ENCODE data around the gene APAF1.

The APAF1 gene

GRCh38 chr12:98671459-98671858 lies 26.4 kb downstream of the APAF1 start:
- H3K4me1 ChIP-seq (ENCODE audit: control insufficient read depth, insufficient read depth, low read length, poor library complexity, severe bottlenecking), result no peaks in the 10 kb centered on the region
- peaks cover 71% of the 10 kb centered on the region for H3K36me3 ChIP-seq (ENCODE audit: control insufficient read depth, insufficient read depth, low read length)
- H3K9me3 ChIP-seq (ENCODE audit: control insufficient read depth, low read length), result no peaks in the 10 kb centered on the region
- H3K27ac ChIP-seq (ENCODE audit: low read depth, low read length, severe bottlenecking), result no peak overlapping the region
- no peak overlapping the region for H3K4me3 ChIP-seq (ENCODE audit: extremely low read depth, insufficient read depth, low read length, poor library complexity, severe bottlenecking)
- 100% methylated on average over 2 to 3 of the region's 7 CpGs for WGBS, 2 experiments (ENCODE audit: insufficient coverage in 2 of 2)

DNA sequence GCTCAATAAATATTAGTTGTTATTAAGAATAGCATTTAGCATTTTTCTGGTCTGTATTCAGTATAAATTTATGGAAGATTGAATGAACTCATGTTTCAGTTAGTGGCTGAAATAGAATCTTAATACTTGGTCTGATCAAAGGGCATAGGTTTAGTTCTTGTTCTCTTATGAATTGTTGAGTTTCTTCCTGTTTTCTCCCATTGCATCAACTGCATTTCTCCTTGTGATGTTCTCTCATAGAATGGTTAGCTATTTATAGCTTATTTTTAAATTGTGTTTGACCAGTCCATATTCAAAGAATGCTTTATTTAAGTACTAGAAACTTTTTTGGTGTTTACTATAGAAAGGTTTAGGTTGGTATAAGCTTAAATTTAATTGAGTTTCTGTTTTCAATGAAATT lies 29.8 kb downstream of the APAF1 start:
- Histone ChIP-seq H3K4me3 (ENCODE audit: extremely low read depth, insufficient read depth, low read length, poor library complexity, severe bottlenecking) (no peak overlapping the region), H3K9me3 (ENCODE audit: control insufficient read depth, low read length) (no peaks in the 10 kb centered on the region), H3K27ac (ENCODE audit: low read depth, low read length, severe bottlenecking) (no peak overlapping the region), H3K4me1 (ENCODE audit: control insufficient read depth, insufficient read depth, low read length, poor library complexity, severe bottlenecking) (no peaks in the 10 kb centered on the region), H3K36me3 (ENCODE audit: control insufficient read depth, insufficient read depth, low read length) (peaks cover 68% of the 10 kb centered on the region)

- H3K4me1 ChIP-seq (ENCODE audit: control insufficient read depth, insufficient read depth, low read length, poor library complexity, severe bottlenecking), result no peaks in the 10 kb centered on the region
- no peaks in the 10 kb centered on the region for H3K9me3 ChIP-seq (ENCODE audit: control insufficient read depth, low read length)
- H3K4me3 ChIP-seq (ENCODE audit: extremely low read depth, insufficient read depth, low read length, poor library complexity, severe bottlenecking), result no peak overlapping the region
- no peak overlapping the region for H3K27ac ChIP-seq (ENCODE audit: low read depth, low read length, severe bottlenecking)
- H3K36me3 ChIP-seq (ENCODE audit: control insufficient read depth, insufficient read depth, low read length), result peaks cover 75% of the 10 kb centered on the region
- WGBS, 2 experiments (ENCODE audit: insufficient coverage in 2 of 2), result 90 to 91% methylated on average over 11 to 15 of the region's 15 CpGs
Measured at GRCh38 chr12:98678236-98678945, 33.3 kb downstream of the APAF1 start.

- Histone ChIP-seq H3K4me3 (ENCODE audit: extremely low read depth, insufficient read depth, low read length, poor library complexity, severe bottlenecking) (no peak overlapping the region), H3K9me3 (ENCODE audit: control insufficient read depth, low read length) (no peaks in the 10 kb centered on the region), H3K27ac (ENCODE audit: low read depth, low read length, severe bottlenecking) (no peak overlapping the region), H3K36me3 (ENCODE audit: control insufficient read depth, insufficient read depth, low read length) (peaks cover 73% of the 10 kb centered on the region), H3K4me1 (ENCODE audit: control insufficient read depth, insufficient read depth, low read length, poor library complexity, severe bottlenecking) (no peaks in the 10 kb centered on the region)
- 100% methylated on average over 5 to 6 of the region's 7 CpGs for WGBS, 2 experiments (ENCODE audit: insufficient coverage in 2 of 2)
Measured at GRCh38 chr12:98678946-98679610, 34.0 kb downstream of the APAF1 start.

GRCh38 chr12:98679611-98680005 lies 34.5 kb downstream of the APAF1 start:
- Histone ChIP-seq H3K4me3 (ENCODE audit: extremely low read depth, insufficient read depth, low read length, poor library complexity, severe bottlenecking) (no peak overlapping the region), H3K36me3 (ENCODE audit: control insufficient read depth, insufficient read depth, low read length) (peaks cover 74% of the 10 kb centered on the region), H3K27ac (ENCODE audit: low read depth, low read length, severe bottlenecking) (no peak overlapping the region), H3K4me1 (ENCODE audit: control insufficient read depth, insufficient read depth, low read length, poor library complexity, severe bottlenecking) (no peaks in the 10 kb centered on the region), H3K9me3 (ENCODE audit: control insufficient read depth, low read length) (no peaks in the 10 kb centered on the region)
- 96 to 98% methylated on average over 13 to 14 of the region's 15 CpGs for WGBS, 2 experiments (ENCODE audit: insufficient coverage in 2 of 2)

DNA sequence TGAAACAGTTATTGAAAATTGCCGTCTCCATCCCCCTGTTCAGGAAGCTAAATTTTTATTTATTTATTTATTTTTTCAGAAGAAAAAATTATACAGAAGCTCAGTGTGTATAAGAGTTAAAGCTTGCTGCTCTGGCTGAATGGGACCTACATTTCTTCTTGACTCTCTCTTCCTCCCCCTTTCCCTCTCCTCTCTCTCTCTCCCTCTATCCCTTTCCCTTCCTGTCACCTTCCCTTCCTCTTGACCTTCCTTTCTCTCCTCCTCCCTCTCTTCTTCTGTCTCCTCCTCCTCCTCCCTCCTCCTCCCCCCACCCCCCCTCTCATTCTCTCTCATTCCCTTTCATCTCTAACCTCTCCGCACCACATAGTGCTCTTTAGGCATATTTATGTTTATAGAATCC lies 39.1 kb downstream of the APAF1 start:
- Histone ChIP-seq H3K4me3 (ENCODE audit: extremely low read depth, insufficient read depth, low read length, poor library complexity, severe bottlenecking) (no peak overlapping the region), H3K4me1 (ENCODE audit: control insufficient read depth, insufficient read depth, low read length, poor library complexity, severe bottlenecking) (no peaks in the 10 kb centered on the region), H3K27ac (ENCODE audit: low read depth, low read length, severe bottlenecking) (no peak overlapping the region), H3K9me3 (ENCODE audit: control insufficient read depth, low read length) (no peaks in the 10 kb centered on the region), H3K36me3 (ENCODE audit: control insufficient read depth, insufficient read depth, low read length) (peaks cover 90% of the 10 kb centered on the region)
- WGBS, 2 experiments (ENCODE audit: insufficient coverage in 2 of 2), result no CpG with 5 or more reads among the region's 2 CpGs

DNA sequence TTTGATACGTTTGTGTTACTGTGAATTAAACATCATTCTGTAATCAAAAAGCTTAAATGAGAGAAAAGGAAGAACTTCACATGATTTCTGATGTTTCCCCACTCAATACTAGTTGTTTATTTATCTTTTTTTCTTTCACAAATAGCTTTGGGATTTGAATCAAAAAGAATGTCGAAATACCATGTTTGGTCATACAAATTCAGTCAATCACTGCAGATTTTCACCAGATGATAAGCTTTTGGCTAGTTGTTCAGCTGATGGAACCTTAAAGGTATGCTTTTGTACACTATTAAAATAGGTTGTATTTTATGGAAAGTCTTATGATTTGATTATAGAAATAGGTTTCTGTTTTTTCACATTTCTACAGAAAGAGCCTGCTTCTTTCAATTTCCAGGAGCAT lies 41.5 kb downstream of the APAF1 start:
- H3K27ac ChIP-seq (ENCODE audit: low read depth, low read length, severe bottlenecking), result no peak overlapping the region
- H3K36me3 ChIP-seq (ENCODE audit: control insufficient read depth, insufficient read depth, low read length), result peaks cover 82% of the 10 kb centered on the region
- H3K4me1 ChIP-seq (ENCODE audit: control insufficient read depth, insufficient read depth, low read length, poor library complexity, severe bottlenecking), result no peaks in the 10 kb centered on the region
- no peak overlapping the region for H3K4me3 ChIP-seq (ENCODE audit: extremely low read depth, insufficient read depth, low read length, poor library complexity, severe bottlenecking)
- H3K9me3 ChIP-seq (ENCODE audit: control insufficient read depth, low read length), result no peaks in the 10 kb centered on the region
- 75% methylated on average over 1 of the region's 2 CpGs; no CpG with 5 or more reads in 1 of the 2 experiments for WGBS, 2 experiments (ENCODE audit: insufficient coverage in 2 of 2)

DNA sequence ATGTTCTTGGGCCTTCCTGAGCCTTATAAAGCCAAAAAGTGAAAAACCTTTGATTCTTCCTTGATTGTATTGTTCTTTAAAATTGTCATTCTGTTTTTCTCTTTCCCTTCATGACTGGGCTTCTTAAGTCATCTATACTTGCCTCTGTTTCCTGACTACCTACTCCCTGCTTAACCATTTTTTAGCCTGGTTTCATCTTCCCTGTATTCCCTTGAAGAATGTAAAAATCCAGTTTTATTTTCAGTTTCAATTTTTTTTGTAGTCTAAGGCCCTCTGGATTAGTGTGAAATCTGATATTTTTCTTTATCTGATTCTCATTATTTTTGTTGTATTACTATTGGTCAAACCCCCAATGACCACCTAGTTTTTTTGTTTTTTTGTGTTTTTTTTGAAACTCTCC lies 46.3 kb downstream of the APAF1 start:
- Histone ChIP-seq H3K9me3 (ENCODE audit: control insufficient read depth, low read length) (no peaks in the 10 kb centered on the region), H3K4me1 (ENCODE audit: control insufficient read depth, insufficient read depth, low read length, poor library complexity, severe bottlenecking) (no peaks in the 10 kb centered on the region), H3K4me3 (ENCODE audit: extremely low read depth, insufficient read depth, low read length, poor library complexity, severe bottlenecking) (no peak overlapping the region), H3K27ac (ENCODE audit: low read depth, low read length, severe bottlenecking) (no peak overlapping the region), H3K36me3 (ENCODE audit: control insufficient read depth, insufficient read depth, low read length) (peaks cover 57% of the 10 kb centered on the region)

DNA sequence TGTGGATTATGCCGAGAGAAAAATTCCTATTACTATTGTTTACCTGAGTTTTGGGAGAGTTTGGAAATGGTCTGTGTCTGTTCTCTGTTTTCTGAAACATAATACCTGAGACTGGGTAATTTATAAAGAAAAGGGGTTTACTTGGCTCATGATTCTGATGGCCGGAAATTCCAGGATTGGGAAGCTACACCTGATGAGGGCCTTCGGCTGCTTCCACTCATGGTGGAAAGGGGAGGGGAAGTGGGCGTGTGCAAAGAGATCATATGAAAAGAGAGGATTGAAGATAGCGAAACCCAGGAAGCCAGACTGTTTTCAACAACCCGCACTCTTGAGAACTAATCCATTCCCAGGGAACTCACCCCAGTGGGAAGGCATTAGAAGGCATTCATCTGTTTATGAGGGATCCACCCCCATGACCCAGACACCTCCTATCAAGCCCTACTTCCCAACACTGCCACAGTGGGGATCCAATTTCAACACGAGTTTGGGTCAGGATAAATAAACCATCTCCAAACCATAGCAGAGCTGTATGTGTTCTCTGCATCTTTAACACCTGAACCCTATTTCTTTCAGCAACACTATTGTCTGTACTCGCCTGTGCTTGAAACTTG lies 51.1 kb downstream of the APAF1 start:
- WGBS, 2 experiments (ENCODE audit: insufficient coverage in 2 of 2), result 53 to 69% methylated on average over 2 to 6 of the region's 8 CpGs
- H3K36me3 ChIP-seq (ENCODE audit: control insufficient read depth, insufficient read depth, low read length), result peaks cover 37% of the 10 kb centered on the region
- H3K4me3 ChIP-seq (ENCODE audit: extremely low read depth, insufficient read depth, low read length, poor library complexity, severe bottlenecking), result no peak overlapping the region
- H3K27ac ChIP-seq (ENCODE audit: low read depth, low read length, severe bottlenecking), result no peak overlapping the region
- no peaks in the 10 kb centered on the region for H3K4me1 ChIP-seq (ENCODE audit: control insufficient read depth, insufficient read depth, low read length, poor library complexity, severe bottlenecking)
- H3K9me3 ChIP-seq (ENCODE audit: control insufficient read depth, low read length), result no peaks in the 10 kb centered on the region

DNA sequence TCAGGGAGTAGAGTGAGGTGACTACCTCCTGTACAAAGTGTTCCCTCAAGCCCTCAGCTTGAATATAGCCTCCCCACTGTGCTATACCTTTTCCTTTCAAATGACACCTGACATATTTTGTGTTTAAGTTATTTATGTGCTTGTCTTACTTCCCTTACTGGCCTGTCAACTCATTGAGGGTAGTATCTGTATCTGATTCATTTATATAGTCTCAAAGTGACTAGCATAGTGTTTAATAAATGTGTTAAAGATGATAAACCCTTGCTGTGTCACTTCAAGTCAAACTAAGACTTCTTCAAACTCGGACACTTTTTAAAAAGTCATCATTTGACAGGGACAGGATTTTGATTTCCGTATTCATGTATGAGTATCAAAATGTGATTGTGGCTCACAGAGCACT lies 52.1 kb downstream of the APAF1 start:
- 75 to 100% methylated on average over 1 of the region's 2 CpGs for WGBS, 2 experiments (ENCODE audit: insufficient coverage in 2 of 2)
- Histone ChIP-seq H3K9me3 (ENCODE audit: control insufficient read depth, low read length) (no peaks in the 10 kb centered on the region), H3K4me1 (ENCODE audit: control insufficient read depth, insufficient read depth, low read length, poor library complexity, severe bottlenecking) (no peaks in the 10 kb centered on the region), H3K27ac (ENCODE audit: low read depth, low read length, severe bottlenecking) (no peak overlapping the region), H3K4me3 (ENCODE audit: extremely low read depth, insufficient read depth, low read length, poor library complexity, severe bottlenecking) (no peak overlapping the region), H3K36me3 (ENCODE audit: control insufficient read depth, insufficient read depth, low read length) (peaks cover 42% of the 10 kb centered on the region)
